ENCODE results near the gene PAQR4. TPM values are rescaled to one million over a fixed set of nuclear protein-coding genes. Genes with fewer than 3 reads are reported as not detected.

PAQR4 gene
- total RNA-seq, 1 experiment from 2014 or later: 77.4 TPM

GRCh38 chr16:2962334-2963073 lies 6.6 kb upstream of the PAQR4 start:
- in situ Hi-C loops (cut with HindIII; ENCODE audit: low pct_unique_long_range_greater_than_20kb, low sequenced_read_pairs): no loop called here
- no peak for DNase-seq (ENCODE audit: low read depth)

GRCh38 chr16:2963074-2963722 lies 6.0 kb upstream of the PAQR4 start:
- in situ Hi-C loops (cut with HindIII; ENCODE audit: low pct_unique_long_range_greater_than_20kb, low sequenced_read_pairs): no loop called here
- no peak for DNase-seq (ENCODE audit: low read depth)

DNA sequence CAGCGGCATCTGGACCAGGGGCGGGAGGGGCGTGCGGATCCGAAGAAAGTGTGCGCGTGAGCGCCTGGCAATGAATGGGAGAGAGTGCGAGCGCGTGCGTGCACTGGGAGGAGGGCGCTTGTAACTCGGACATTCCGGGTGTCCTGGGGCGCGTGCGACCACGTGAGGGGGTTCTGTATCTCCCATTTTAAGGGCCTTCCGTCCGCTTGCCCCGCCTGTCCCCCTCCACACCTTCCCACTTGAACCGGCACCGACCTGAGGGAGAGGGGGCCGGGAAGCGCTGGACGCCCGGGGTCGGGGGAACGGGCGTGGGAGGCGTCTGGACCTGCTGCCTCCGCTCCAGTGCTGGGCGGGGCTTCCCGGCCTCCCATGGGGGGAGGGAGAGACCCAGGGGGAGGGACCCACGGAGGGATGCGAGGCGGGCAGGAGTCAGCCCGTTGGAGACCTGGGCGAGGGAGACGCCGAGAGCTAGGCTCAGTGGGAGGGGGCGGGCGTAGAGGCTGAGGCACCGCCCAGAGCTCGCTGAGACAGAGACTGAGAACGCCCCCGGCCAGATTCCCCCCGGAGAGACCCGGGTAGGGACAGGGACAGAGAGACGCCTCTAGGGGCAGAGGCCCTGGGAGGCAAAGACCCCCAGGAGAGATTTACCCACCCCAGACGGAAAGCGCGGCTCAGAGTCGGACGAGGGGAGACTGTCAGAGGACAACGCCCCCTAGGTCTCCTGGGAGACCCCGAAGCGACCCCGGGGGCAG lies 5.2 kb upstream of the PAQR4 start, which contains the start of gene KREMEN2:
Gene KREMEN2, plus strand, starts transcription at position 553 of the 752 bp plus-strand sequence. CDS start 246 bp downstream, outside the sequence.
- in situ Hi-C loops (cut with HindIII; ENCODE audit: low pct_unique_long_range_greater_than_20kb, low sequenced_read_pairs): no loop called here
- peak; percentile 87 for DNase-seq (ENCODE audit: low read depth)

DNA sequence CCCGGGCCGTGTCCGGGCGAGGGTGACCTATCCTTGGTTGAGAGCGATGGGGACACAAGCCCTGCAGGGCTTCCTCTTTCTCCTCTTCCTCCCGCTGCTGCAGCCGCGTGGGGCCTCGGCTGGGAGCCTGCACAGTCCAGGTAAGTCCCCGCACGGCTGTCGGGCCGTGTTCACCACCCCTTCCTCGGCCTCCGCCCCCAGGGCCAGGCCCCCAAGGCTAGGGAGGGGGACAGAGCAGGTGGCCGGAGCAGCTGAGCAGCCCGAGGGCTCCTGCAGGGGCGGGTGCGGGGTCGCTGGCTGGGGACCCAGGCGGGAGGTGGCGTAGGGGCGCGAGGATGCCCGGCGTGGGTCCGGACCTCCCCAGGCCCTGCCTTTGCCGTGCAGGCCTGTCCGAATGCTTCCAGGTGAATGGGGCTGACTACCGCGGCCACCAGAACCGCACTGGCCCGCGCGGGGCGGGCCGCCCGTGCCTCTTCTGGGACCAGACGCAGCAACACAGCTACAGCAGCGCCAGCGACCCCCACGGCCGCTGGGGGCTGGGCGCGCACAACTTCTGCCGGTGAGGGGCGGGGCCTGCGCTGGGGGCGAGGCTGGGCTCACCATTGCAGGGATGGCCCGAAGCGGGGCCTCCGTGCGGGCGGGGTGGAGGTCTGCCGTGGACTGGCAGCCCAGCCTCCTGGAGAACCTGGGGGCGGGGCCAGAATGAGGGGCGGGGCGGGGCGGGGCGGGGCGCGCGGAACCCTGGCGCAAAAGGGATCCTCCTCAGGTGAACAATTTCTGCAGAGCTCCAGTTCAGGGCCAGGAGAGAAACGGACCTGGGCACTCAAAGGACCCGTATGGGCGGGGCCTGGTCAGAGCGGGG lies 4.4 kb upstream of the PAQR4 start:
- DNase-seq (ENCODE audit: low read depth): peak; percentile 80
- in situ Hi-C loops (cut with HindIII; ENCODE audit: low pct_unique_long_range_greater_than_20kb, low sequenced_read_pairs): no loop called here

DNA sequence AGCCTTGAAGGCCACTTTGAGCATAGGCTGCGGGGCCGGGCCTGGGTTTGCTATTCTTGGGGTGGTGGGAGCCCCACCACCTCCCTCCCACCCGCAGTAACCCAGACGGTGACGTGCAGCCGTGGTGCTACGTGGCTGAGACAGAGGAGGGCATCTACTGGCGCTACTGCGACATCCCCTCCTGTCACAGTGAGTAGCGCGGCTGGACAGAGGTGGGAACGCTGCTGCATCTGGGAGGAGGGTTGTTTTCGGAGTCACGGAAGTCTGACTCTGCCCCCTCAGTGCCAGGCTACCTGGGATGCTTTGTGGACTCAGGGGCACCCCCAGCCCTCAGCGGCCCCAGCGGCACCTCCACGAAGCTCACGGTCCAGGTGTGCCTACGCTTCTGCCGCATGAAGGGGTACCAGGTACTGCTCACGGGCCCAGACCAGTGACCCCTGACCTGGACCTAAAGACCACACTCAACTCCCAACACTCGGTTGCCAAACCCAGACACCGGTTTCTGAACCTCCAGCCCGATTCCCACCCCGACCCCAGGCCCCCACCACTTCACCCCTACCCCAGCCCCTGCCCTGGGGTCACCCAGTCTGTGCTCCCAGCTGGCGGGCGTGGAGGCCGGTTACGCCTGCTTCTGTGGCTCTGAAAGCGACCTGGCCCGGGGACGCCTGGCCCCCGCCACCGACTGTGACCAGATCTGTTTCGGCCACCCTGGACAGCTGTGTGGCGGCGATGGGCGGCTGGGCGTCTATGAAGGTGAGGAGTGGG lies 2.9 kb upstream of the PAQR4 start:
- in situ Hi-C loops (cut with HindIII; ENCODE audit: low pct_unique_long_range_greater_than_20kb, low sequenced_read_pairs): no loop called here

DNA sequence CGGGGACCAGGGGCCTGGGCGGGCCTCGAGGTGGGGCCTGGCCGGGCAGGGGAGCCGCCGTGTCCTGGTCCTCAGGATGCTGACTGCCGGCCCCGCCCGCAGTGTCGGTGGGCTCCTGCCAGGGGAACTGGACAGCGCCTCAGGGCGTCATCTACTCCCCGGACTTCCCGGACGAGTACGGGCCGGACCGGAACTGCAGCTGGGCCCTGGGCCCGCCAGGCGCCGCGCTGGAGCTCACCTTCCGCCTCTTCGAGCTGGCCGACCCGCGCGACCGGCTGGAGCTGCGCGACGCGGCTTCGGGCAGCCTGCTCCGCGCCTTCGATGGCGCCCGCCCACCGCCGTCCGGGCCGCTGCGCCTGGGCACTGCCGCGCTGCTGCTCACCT lies 2.3 kb upstream of the PAQR4 start:
- in situ Hi-C loops (cut with HindIII; ENCODE audit: low pct_unique_long_range_greater_than_20kb, low sequenced_read_pairs): no loop called here
- DNase-seq (ENCODE audit: low read depth): no peak

More for the DNA sequence above, 2.9 kb upstream of the PAQR4 start:
- DNase-seq (ENCODE audit: low read depth): no peak

GRCh38 chr16:2967211-2967631 lies 1.9 kb upstream of the PAQR4 start:
- no peak for DNase-seq (ENCODE audit: low read depth)
- in situ Hi-C loops (cut with HindIII; ENCODE audit: low pct_unique_long_range_greater_than_20kb, low sequenced_read_pairs): no loop called here

DNA sequence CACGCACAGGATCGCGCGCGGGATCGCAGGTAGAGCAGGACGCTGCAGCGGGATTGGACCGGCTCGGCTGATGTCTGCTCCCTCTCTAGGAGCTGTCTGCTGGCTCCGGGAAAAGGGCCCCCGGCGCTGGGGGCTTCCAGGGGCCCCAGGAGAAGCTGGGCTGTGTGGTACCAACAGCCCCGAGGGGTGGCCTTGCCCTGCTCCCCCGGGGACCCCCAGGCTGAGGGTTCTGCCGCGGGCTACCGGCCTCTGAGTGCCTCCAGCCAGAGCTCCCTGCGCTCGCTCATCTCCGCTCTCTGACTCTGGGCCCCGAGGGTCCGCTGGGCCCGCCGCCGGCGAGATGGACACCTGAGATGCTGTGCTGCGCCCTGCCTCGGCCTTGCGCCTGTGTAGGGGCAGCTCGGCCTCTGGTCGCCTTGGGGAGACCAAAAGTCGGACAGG lies 1.4 kb upstream of the PAQR4 start:
- in situ Hi-C loops (cut with HindIII; ENCODE audit: low pct_unique_long_range_greater_than_20kb, low sequenced_read_pairs): no loop called here
- no peak for DNase-seq (ENCODE audit: low read depth)

DNA sequence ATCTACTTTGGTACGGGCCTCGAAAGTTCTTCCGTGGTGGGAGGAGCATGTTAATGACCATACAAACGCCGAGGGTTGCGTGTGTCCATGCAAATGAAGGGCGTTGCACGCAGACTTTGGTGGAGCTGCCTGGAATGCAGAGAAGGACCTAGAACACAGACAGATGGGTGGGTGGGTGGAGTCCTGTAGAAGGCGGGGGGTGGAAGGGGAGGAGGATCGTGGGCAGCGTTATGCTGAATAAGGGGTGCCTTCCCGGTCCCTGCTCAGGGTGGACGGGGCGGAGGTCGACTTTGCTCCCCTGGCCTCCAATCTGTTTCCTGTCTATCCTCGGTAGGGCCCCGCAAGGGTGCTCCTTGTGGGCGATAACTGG lies 795 bp upstream of the PAQR4 start:
- DNase-seq (ENCODE audit: low read depth): peak; percentile 77
- in situ Hi-C loops (cut with HindIII; ENCODE audit: low pct_unique_long_range_greater_than_20kb, low sequenced_read_pairs): no loop called here

GRCh38 chr16:2969545-2970521 lies 685 bp downstream of the PAQR4 start:
- in situ Hi-C loops (cut with HindIII; ENCODE audit: low pct_unique_long_range_greater_than_20kb, low sequenced_read_pairs): no loop called here
- DNase-seq (ENCODE audit: low read depth): peak; percentile 71

- in situ Hi-C loops (cut with HindIII; ENCODE audit: low pct_unique_long_range_greater_than_20kb, low sequenced_read_pairs): no loop called here
- no peak for DNase-seq (ENCODE audit: low read depth)
Observed at GRCh38 chr16:2970563-2970962, 1.4 kb downstream of the PAQR4 start.

- in situ Hi-C loops (cut with HindIII; ENCODE audit: low pct_unique_long_range_greater_than_20kb, low sequenced_read_pairs): no loop called here
- no peak for DNase-seq (ENCODE audit: low read depth)
Observed at GRCh38 chr16:2971134-2971984, 2.2 kb downstream of the PAQR4 start.

DNA sequence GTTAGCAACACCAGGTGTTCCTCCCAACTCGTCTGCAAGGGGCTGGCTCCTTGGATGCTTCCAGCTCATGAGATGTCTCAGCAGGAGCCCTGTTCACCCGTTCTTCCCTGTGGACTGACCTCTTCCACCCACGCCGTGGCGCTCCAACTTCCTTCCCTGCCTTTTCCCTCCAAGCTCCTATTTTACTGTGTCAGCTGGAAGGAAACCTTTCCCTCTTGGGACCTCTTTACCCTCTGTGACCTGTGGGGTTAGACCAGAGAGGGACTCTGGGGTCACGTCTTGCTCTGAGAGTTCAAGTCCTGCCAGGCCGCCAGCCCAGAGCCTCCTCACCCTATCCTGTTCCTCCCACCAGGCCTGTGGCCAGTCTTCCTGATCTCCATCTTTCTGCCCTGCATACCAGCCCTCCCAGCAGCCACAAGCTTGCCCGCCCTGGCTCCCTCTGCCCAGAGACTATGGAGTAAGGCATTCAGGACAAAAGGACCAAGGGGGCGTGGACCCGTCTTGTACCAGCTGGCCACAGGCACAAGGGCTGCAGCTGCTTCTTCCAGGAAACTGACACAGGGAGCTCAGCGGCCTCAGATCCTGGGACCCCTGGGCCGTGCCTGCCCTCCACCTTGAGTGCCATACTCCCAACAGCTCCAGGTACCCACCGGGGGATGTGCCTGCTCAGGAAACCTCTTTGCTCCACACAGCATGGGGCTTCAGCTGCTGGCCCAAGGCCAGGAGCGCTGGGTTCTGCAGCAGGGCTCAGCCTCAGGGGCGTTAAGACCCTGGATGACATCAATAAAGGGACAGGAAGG lies 3.0 kb downstream of the PAQR4 start:
- no peak for DNase-seq (ENCODE audit: low read depth)
- in situ Hi-C loops (cut with HindIII; ENCODE audit: low pct_unique_long_range_greater_than_20kb, low sequenced_read_pairs): no loop called here

GRCh38 chr16:2973093-2973492 lies 3.9 kb downstream of the PAQR4 start:
- DNase-seq (ENCODE audit: low read depth): no peak
- in situ Hi-C loops (cut with HindIII; ENCODE audit: low pct_unique_long_range_greater_than_20kb, low sequenced_read_pairs): no loop called here

Data from Caki2 (cell line).